Central memory CD4-positive, alpha-beta T cell (primary cell): ENCODE data around the gene DEFB125.
"Not testable (repeated sequence)": the region's sequence is repeated elsewhere in the genome, so short reads cannot be mapped to it uniquely, and the experiment has no call there.

ENCODE experiments used
- DNase-seq: peaks from one replicate; pipeline ENCODE4 v3.0.0; 2022
- total RNA-seq, 3 experiments: gene quantifications; one replicate each; lab custom pipeline; 2026; lab: John Stamatoyannopoulos, UW

Gene DEFB125
- 0 reads per million in 3 experiments for total RNA-seq

- DNase-seq = no peak
Measured at GRCh38 chr20:87401-87800, at the start of gene DEFB125. Gene DEFB125, plus strand, starts transcription at chr20:87672. Its CDS starts 38 bp downstream, at chr20:87710.

- DNase-seq = no peak
Measured at GRCh38 chr20:60035-60918, 27.2 kb upstream of the DEFB125 start.

GRCh38 chr20:61230-61629, 26.2 kb upstream of the DEFB125 start:
- DNase-seq = no peak

- DNase-seq = no peak
Measured at GRCh38 chr20:61757-62156, 25.7 kb upstream of the DEFB125 start.

- DNase-seq = no peak
Measured at GRCh38 chr20:62487-62886, 25.0 kb upstream of the DEFB125 start.

- no peak for DNase-seq
Measured at GRCh38 chr20:64026-64603, 23.4 kb upstream of the DEFB125 start.

- DNase-seq = no peak
Measured at GRCh38 chr20:64766-65322, 22.6 kb upstream of the DEFB125 start.

- no peak for DNase-seq
Measured at GRCh38 chr20:77231-77630, 10.2 kb upstream of the DEFB125 start.

GRCh38 chr20:78338-78737, 9.1 kb upstream of the DEFB125 start:
- no peak for DNase-seq

- no peak for DNase-seq
Measured at GRCh38 chr20:79565-79964, 7.9 kb upstream of the DEFB125 start.

- no peak for DNase-seq
Measured at GRCh38 chr20:90651-91050, 3.2 kb downstream of the DEFB125 start.

- no peak for DNase-seq
Measured at GRCh38 chr20:93641-94040, 6.2 kb downstream of the DEFB125 start.

GRCh38 chr20:95215-95614, 7.7 kb downstream of the DEFB125 start:
- no peak for DNase-seq

GRCh38 chr20:97691-98090, 10.2 kb downstream of the DEFB125 start:
- not testable (repeated sequence) for DNase-seq

- DNase-seq = no peak
Measured at GRCh38 chr20:101975-102374, 14.5 kb downstream of the DEFB125 start.

GRCh38 chr20:103456-103855, 16.0 kb downstream of the DEFB125 start:
- no peak for DNase-seq

GRCh38 chr20:112396-112795, 24.9 kb downstream of the DEFB125 start:
- no peak for DNase-seq

GRCh38 chr20:117518-117917, 30.0 kb downstream of the DEFB125 start:
- DNase-seq = no peak

- DNase-seq = not testable (repeated sequence)
Measured at GRCh38 chr20:129786-130323, 42.4 kb downstream of the DEFB125 start.

GRCh38 chr20:137668-138490, 50.4 kb downstream of the DEFB125 start:
- DNase-seq = no peak

- no peak for DNase-seq
Measured at GRCh38 chr20:142290-142689, 54.8 kb downstream of the DEFB125 start, which contains the start of gene DEFB126. Gene DEFB126, plus strand, starts transcription at chr20:142590. Its CDS starts 39 bp downstream, at chr20:142629.

- DNase-seq = no peak
Measured at GRCh38 chr20:145877-146276, 58.4 kb downstream of the DEFB125 start.
